ENCODE data around the gene UMAD1.

Gene UMAD1

GRCh38 chr7:7739204-7740036, 98.9 kb downstream of the UMAD1 start:
- 98% methylated on average over 2 of the region's 4 CpGs for WGBS
- no peak overlapping the region for H2BK120ac ChIP-seq (ENCODE audit: low read depth, low read length)
- no peak overlapping the region for H3K27ac ChIP-seq (ENCODE audit: low read length, poor library complexity, severe bottlenecking)
- no peak overlapping the region for H3K4ac ChIP-seq (ENCODE audit: low read depth in 1 of 2, low read length in 2 of 2)
- H3K9ac ChIP-seq (ENCODE audit: low read length) = no peak overlapping the region
- H3K4me2 ChIP-seq (ENCODE audit: low read length, poor library complexity, severe bottlenecking) = no peak overlapping the region
- peaks cover 4% of the 10 kb centered on the region for H3K79me1 ChIP-seq (replicated peaks; ENCODE audit: low read length, poor library complexity, severe bottlenecking)
- no peak overlapping the region for H2AFZ ChIP-seq (ENCODE audit: low read depth, low read length)
- H3K23ac ChIP-seq (ENCODE audit: low read length in 2 of 2) = no peak overlapping the region
- no peak overlapping the region for H3K18ac ChIP-seq (ENCODE audit: low read depth in 1 of 2, low read length in 2 of 2)
- no peak overlapping the region for H4K91ac ChIP-seq (ENCODE audit: low read length)
- no peak overlapping the region for H2BK12ac ChIP-seq (ENCODE audit: low read length in 2 of 2)
- no peak overlapping the region for H2BK5ac ChIP-seq (ENCODE audit: low read depth, low read length, poor library complexity, severe bottlenecking)
- no peak for DNase-seq
- H3K27me3 ChIP-seq (ENCODE audit: control insufficient read depth in 1 of 2, insufficient read depth in 1 of 2, low read length in 2 of 2) = no peaks in the 10 kb centered on the region
- H3K4me3 ChIP-seq (ENCODE audit: insufficient read depth in 1 of 2, low read depth in 1 of 2, low read length in 2 of 2) = no peak overlapping the region
- no peak overlapping the region for H2BK15ac ChIP-seq (ENCODE audit: low read depth, poor library complexity, severe bottlenecking)
- no peaks in the 10 kb centered on the region for H3K9me3 ChIP-seq (ENCODE audit: control insufficient read depth, low read length)
- no peak overlapping the region for H4K8ac ChIP-seq (ENCODE audit: low read length)
- H3K36me3 ChIP-seq (ENCODE audit: control insufficient read depth in 1 of 2, insufficient read depth in 2 of 2, low read depth in 1 of 2, low read length in 2 of 2) = no peaks in the 10 kb centered on the region
- peaks cover 3% of the 10 kb centered on the region for H3K4me1 ChIP-seq (ENCODE audit: control insufficient read depth, insufficient read depth, low read depth, low read length)
- H3K14ac ChIP-seq (ENCODE audit: low read length in 2 of 2) = no peak overlapping the region
- no peak overlapping the region for H2AK5ac ChIP-seq (ENCODE audit: low read length, severe bottlenecking)

- H3K23ac ChIP-seq (ENCODE audit: low read length in 2 of 2) = no peak overlapping the region
- H4K91ac ChIP-seq (ENCODE audit: low read length) = no peak overlapping the region
- no peak overlapping the region for H2BK120ac ChIP-seq (ENCODE audit: low read depth, low read length)
- H3K79me1 ChIP-seq (replicated peaks; ENCODE audit: low read length, poor library complexity, severe bottlenecking) = peaks cover 4% of the 10 kb centered on the region
- H3K9ac ChIP-seq (ENCODE audit: low read length) = no peak overlapping the region
- H2AFZ ChIP-seq (ENCODE audit: low read depth, low read length) = no peak overlapping the region
- H3K14ac ChIP-seq (ENCODE audit: low read length in 2 of 2) = no peak overlapping the region
- no peaks in the 10 kb centered on the region for H3K9me3 ChIP-seq (ENCODE audit: control insufficient read depth, low read length)
- H2BK12ac ChIP-seq (ENCODE audit: low read length in 2 of 2) = no peak overlapping the region
- no peak overlapping the region for H3K4me3 ChIP-seq (ENCODE audit: insufficient read depth in 1 of 2, low read depth in 1 of 2, low read length in 2 of 2)
- WGBS = 94% methylated on average over 2 of the region's 2 CpGs
- no peak overlapping the region for H2BK15ac ChIP-seq (ENCODE audit: low read depth, poor library complexity, severe bottlenecking)
- H3K27me3 ChIP-seq (ENCODE audit: control insufficient read depth in 1 of 2, insufficient read depth in 1 of 2, low read length in 2 of 2) = no peaks in the 10 kb centered on the region
- no peak overlapping the region for H2BK5ac ChIP-seq (ENCODE audit: low read depth, low read length, poor library complexity, severe bottlenecking)
- no peak for DNase-seq
- H2AK5ac ChIP-seq (ENCODE audit: low read length, severe bottlenecking) = no peak overlapping the region
- H3K36me3 ChIP-seq (ENCODE audit: control insufficient read depth in 1 of 2, insufficient read depth in 2 of 2, low read depth in 1 of 2, low read length in 2 of 2) = no peaks in the 10 kb centered on the region
- H3K4ac ChIP-seq (ENCODE audit: low read depth in 1 of 2, low read length in 2 of 2) = no peak overlapping the region
- no peak overlapping the region for H3K18ac ChIP-seq (ENCODE audit: low read depth in 1 of 2, low read length in 2 of 2)
- no peak overlapping the region for H3K27ac ChIP-seq (ENCODE audit: low read length, poor library complexity, severe bottlenecking)
- no peak overlapping the region for H3K4me2 ChIP-seq (ENCODE audit: low read length, poor library complexity, severe bottlenecking)
- no peak overlapping the region for H4K8ac ChIP-seq (ENCODE audit: low read length)
- H3K4me1 ChIP-seq (ENCODE audit: control insufficient read depth, insufficient read depth, low read depth, low read length) = peaks cover 3% of the 10 kb centered on the region
Observed at GRCh38 chr7:7740037-7740355, 99.4 kb downstream of the UMAD1 start.

- H2BK120ac ChIP-seq (ENCODE audit: low read depth, low read length) = no peak overlapping the region
- H3K9me3 ChIP-seq (ENCODE audit: control insufficient read depth, low read length) = no peaks in the 10 kb centered on the region
- WGBS = 93% methylated on average over 12 of the region's 12 CpGs
- peaks cover 8% of the 10 kb centered on the region for H3K79me1 ChIP-seq (replicated peaks; ENCODE audit: low read length, poor library complexity, severe bottlenecking)
- no peak overlapping the region for H4K8ac ChIP-seq (ENCODE audit: low read length)
- no peak overlapping the region for H2BK12ac ChIP-seq (ENCODE audit: low read length in 2 of 2)
- no peaks in the 10 kb centered on the region for H3K27me3 ChIP-seq (ENCODE audit: control insufficient read depth in 1 of 2, insufficient read depth in 1 of 2, low read length in 2 of 2)
- H2AK5ac ChIP-seq (ENCODE audit: low read length, severe bottlenecking) = no peak overlapping the region
- H3K4me1 ChIP-seq (ENCODE audit: control insufficient read depth, insufficient read depth, low read depth, low read length) = no peaks in the 10 kb centered on the region
- no peak overlapping the region for H3K9ac ChIP-seq (ENCODE audit: low read length)
- no peak overlapping the region for H3K4me2 ChIP-seq (ENCODE audit: low read length, poor library complexity, severe bottlenecking)
- no peak overlapping the region for H2AFZ ChIP-seq (ENCODE audit: low read depth, low read length)
- H3K4ac ChIP-seq (ENCODE audit: low read depth in 1 of 2, low read length in 2 of 2) = no peak overlapping the region
- H2BK5ac ChIP-seq (ENCODE audit: low read depth, low read length, poor library complexity, severe bottlenecking) = no peak overlapping the region
- DNase-seq = no peak
- no peak overlapping the region for H3K23ac ChIP-seq (ENCODE audit: low read length in 2 of 2)
- H3K36me3 ChIP-seq (ENCODE audit: control insufficient read depth in 1 of 2, insufficient read depth in 2 of 2, low read depth in 1 of 2, low read length in 2 of 2) = no peaks in the 10 kb centered on the region
- H3K14ac ChIP-seq (ENCODE audit: low read length in 2 of 2) = no peak overlapping the region
- H3K18ac ChIP-seq (ENCODE audit: low read depth in 1 of 2, low read length in 2 of 2) = no peak overlapping the region
- H2BK15ac ChIP-seq (ENCODE audit: low read depth, poor library complexity, severe bottlenecking) = no peak overlapping the region
- H4K91ac ChIP-seq (ENCODE audit: low read length) = no peak overlapping the region
- no peak overlapping the region for H3K4me3 ChIP-seq (ENCODE audit: insufficient read depth in 1 of 2, low read depth in 1 of 2, low read length in 2 of 2)
- no peak overlapping the region for H3K27ac ChIP-seq (ENCODE audit: low read length, poor library complexity, severe bottlenecking)
Observed at GRCh38 chr7:7742223-7742622, 101.7 kb downstream of the UMAD1 start.

- Histone ChIP-seq H3K4me3 (ENCODE audit: insufficient read depth in 1 of 2, low read depth in 1 of 2, low read length in 2 of 2) (no peak overlapping the region), H3K23ac (ENCODE audit: low read length in 2 of 2) (no peak overlapping the region), H3K27me3 (ENCODE audit: control insufficient read depth in 1 of 2, insufficient read depth in 1 of 2, low read length in 2 of 2) (no peaks in the 10 kb centered on the region), H2AFZ (ENCODE audit: low read depth, low read length) (no peak overlapping the region), H2AK5ac (ENCODE audit: low read length, severe bottlenecking) (no peak overlapping the region), H4K91ac (ENCODE audit: low read length) (no peak overlapping the region), H3K9me3 (ENCODE audit: control insufficient read depth, low read length) (no peaks in the 10 kb centered on the region), H2BK12ac (ENCODE audit: low read length in 2 of 2) (no peak overlapping the region), H3K79me1 (replicated peaks; ENCODE audit: low read length, poor library complexity, severe bottlenecking) (peaks cover 6% of the 10 kb centered on the region), H3K18ac (ENCODE audit: low read depth in 1 of 2, low read length in 2 of 2) (no peak overlapping the region), H4K8ac (ENCODE audit: low read length) (no peak overlapping the region), H2BK5ac (ENCODE audit: low read depth, low read length, poor library complexity, severe bottlenecking) (no peak overlapping the region), H3K9ac (ENCODE audit: low read length) (no peak overlapping the region), H3K14ac (ENCODE audit: low read length in 2 of 2) (no peak overlapping the region), H3K4ac (ENCODE audit: low read depth in 1 of 2, low read length in 2 of 2) (no peak overlapping the region), H3K4me2 (ENCODE audit: low read length, poor library complexity, severe bottlenecking) (no peak overlapping the region), H3K4me1 (ENCODE audit: control insufficient read depth, insufficient read depth, low read depth, low read length) (no peaks in the 10 kb centered on the region), H2BK120ac (ENCODE audit: low read depth, low read length) (no peak overlapping the region), H3K36me3 (ENCODE audit: control insufficient read depth in 1 of 2, insufficient read depth in 2 of 2, low read depth in 1 of 2, low read length in 2 of 2) (no peaks in the 10 kb centered on the region), H2BK15ac (ENCODE audit: low read depth, poor library complexity, severe bottlenecking) (no peak overlapping the region), H3K27ac (ENCODE audit: low read length, poor library complexity, severe bottlenecking) (no peak overlapping the region)
- 97% methylated on average over 4 of the region's 4 CpGs for WGBS
- no peak for DNase-seq
Observed at GRCh38 chr7:7745258-7745657, 104.7 kb downstream of the UMAD1 start.

Measured in mesenchymal stem cell (in vitro differentiated cells and primary cell).